Smooth muscle cell (in vitro differentiated cells): Measurements from ENCODE around the gene LRIG1. TPM values are rescaled to one million over a fixed set of nuclear protein-coding genes. Genes with fewer than 3 reads are reported as not detected.

Source experiments
- DNase-seq: peaks from one replicate; lab custom pipeline; 2025; ENCODE audit not compliant: unreplicated experiment; lab: John Stamatoyannopoulos, UW
- H2AFZ ChIP-seq: fragments of 200-600 bp; sonication (generic); 2 replicates; pipeline ENCODE4 v1.6.0; 2016; ENCODE audit warnings: antibody characterized with exemption, low read depth, mild to moderate bottlenecking
- H3F3A ChIP-seq: fragments of 200-600 bp; sonication (generic); 2 replicates; pipeline ENCODE4 v1.6.0; 2017; ENCODE audit warnings: antibody characterized with exemption, low read depth
- H3K27ac ChIP-seq: fragments of 200-600 bp; sonication (generic); 2 replicates; pipeline ENCODE4 v1.5.1; 2016; ENCODE audit warnings: low read depth, mild to moderate bottlenecking
- H3K27me3 ChIP-seq: fragments of 200-600 bp; sonication (generic); 2 replicates; pipeline ENCODE4 v1.6.1; 2016; ENCODE audit warnings: low read depth, mild to moderate bottlenecking
- H3K36me3 ChIP-seq: fragments of 200-600 bp; sonication (generic); 2 replicates; pipeline ENCODE4 v1.5.1; 2016; ENCODE audit warnings: low read depth
- H3K4me1 ChIP-seq: fragments of 200-600 bp; sonication (generic); 2 replicates; pipeline ENCODE4 v1.5.1; 2016; ENCODE audit warnings: low read depth
- H3K4me2 ChIP-seq: fragments of 200-600 bp; sonication (generic); 2 replicates; pipeline ENCODE4 v1.6.0; 2016; ENCODE audit warnings: mild to moderate bottlenecking
- H3K4me3 ChIP-seq: fragments of 200-600 bp; sonication (generic); 2 replicates; pipeline ENCODE4 v1.5.1; 2016; ENCODE audit warnings: mild to moderate bottlenecking
- H3K79me2 ChIP-seq: fragments of 200-600 bp; sonication (generic); 2 replicates; pipeline ENCODE4 v1.6.0; 2016; ENCODE audit warnings: low read depth, mild to moderate bottlenecking
- H3K9ac ChIP-seq: fragments of 200-600 bp; sonication (generic); 2 replicates; pipeline ENCODE4 v1.6.0; 2016; ENCODE audit warnings: low read depth
- H3K9me3 ChIP-seq: fragments of 200-600 bp; sonication (generic); replicated peaks from 2 replicates; pipeline ENCODE4 v1.5.1; 2016; ENCODE audit warnings: low read depth
- H4K20me1 ChIP-seq: fragments of 200-600 bp; sonication (generic); 2 replicates; pipeline ENCODE4 v1.6.0; 2016; ENCODE audit warnings: low read depth
- CTCF ChIP-seq: fragments of 200-600 bp; sonication (generic); IDR thresholded peaks from 2 replicates; pipeline ENCODE4 v1.5.1; 2017; ENCODE audit warnings: borderline replicate concordance, mild to moderate bottlenecking, antibody characterized with exemption; ENCODE audit not compliant: insufficient read depth, poor library complexity, severe bottlenecking
- WGBS: methylation state at CpG from one replicate; pipeline ENCODE4 v1.1.7; 2016; ENCODE audit warnings: low lambda C conversion rate; 5-methylcytosine and 5-hydroxymethylcytosine counted together
- polyA plus RNA-seq: library from polyadenylated mRNA; unstranded; fragments of >200 nt; fragmentation: Nextera tagmentation; extraction: Ambion mirVana; gene quantifications from 2 replicates; pipeline ENCODE4 v1.2.1, GENCODE V29; 2016
- total RNA-seq: library from RNA; depleted of rRNA; stranded (reverse); fragments of >200 nt; gene quantifications from 2 replicates; pipeline ENCODE4 v1.2.3, GENCODE V29; 2014

LRIG1 gene
- total and polyA plus RNA-seq, 2 experiments from 2014 or later, result 26.5 to 31.3 TPM

DNA sequence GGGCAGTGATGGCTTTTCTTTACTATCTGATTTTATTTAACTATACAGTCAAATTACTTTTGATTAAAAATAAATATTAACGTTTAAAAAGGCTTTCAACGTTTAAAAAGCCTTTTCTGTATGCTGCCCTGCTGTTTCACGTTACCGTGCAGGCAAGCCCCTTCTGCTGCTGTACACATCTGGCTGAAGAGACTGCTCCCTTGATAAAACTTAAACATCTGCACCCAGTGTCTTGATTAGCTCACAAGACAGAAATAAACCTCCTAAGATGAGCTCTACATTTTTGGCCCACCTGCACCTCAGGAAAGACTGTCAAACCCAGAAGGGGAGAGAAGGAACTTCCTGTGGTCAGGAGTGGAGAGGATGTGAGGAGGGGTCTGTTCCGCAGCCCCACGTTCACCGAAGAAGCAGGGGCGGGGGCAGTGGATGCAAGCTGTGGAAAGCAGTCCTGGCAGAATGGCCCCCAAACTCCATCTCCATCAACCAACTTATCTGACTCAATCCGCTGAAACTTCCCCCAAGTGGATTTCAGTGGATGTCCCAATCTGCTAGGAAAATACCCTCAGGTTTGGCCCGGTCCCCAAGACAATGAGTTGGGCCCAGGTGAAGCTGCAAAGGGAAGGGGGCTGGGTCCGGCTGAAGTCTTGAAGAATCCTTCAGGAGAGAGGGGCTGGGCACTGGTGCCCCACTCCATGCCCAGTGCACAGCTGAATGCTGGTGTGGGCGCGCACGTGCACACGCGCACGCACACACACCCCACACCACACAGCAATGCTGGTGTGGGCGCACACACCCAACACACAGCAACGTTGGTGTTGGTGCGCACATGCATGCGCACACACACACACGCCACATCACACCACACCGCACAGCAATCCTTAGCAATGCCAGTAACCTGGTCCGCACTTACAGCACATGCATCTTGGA, 88.6 kb downstream of the LRIG1 start:
- Histone ChIP-seq H3K79me2 (no peaks in the 10 kb centered on the region), H3K36me3 (no peaks in the 10 kb centered on the region), H3K4me2 (peak overlapping the region; percentile 47), H3K4me1 (peaks cover 9% of the 10 kb centered on the region), H3K9ac (peak overlapping the region; percentile 19), H2AFZ (no peak overlapping the region), H3F3A (peaks cover 6% of the 10 kb centered on the region), H3K9me3 (no peaks in the 10 kb centered on the region), H3K27ac (no peak overlapping the region), H3K4me3 (no peak overlapping the region), H4K20me1 (no peaks in the 10 kb centered on the region), H3K27me3 (no peaks in the 10 kb centered on the region)
- WGBS, result 92% methylated on average over 24 of the region's 24 CpGs
- no peak for TF ChIP-seq CTCF
- DNase-seq, result no peak

GRCh38 chr3:66411474-66411873, 89.3 kb downstream of the LRIG1 start:
- H3K4me2 ChIP-seq, result no peak overlapping the region
- no peaks in the 10 kb centered on the region for H3K9me3 ChIP-seq
- peaks cover 10% of the 10 kb centered on the region for H3F3A ChIP-seq
- H3K36me3 ChIP-seq, result no peaks in the 10 kb centered on the region
- no peaks in the 10 kb centered on the region for H3K79me2 ChIP-seq
- DNase-seq, result no peak
- WGBS, result 71% methylated on average over 8 of the region's 8 CpGs
- H3K4me3 ChIP-seq, result no peak overlapping the region
- H2AFZ ChIP-seq, result no peak overlapping the region
- peaks cover 1% of the 10 kb centered on the region for H3K4me1 ChIP-seq
- TF ChIP-seq CTCF, result no peak
- H3K27me3 ChIP-seq, result no peaks in the 10 kb centered on the region
- H3K9ac ChIP-seq, result no peak overlapping the region
- H3K27ac ChIP-seq, result no peak overlapping the region
- no peaks in the 10 kb centered on the region for H4K20me1 ChIP-seq

GRCh38 chr3:66410976-66411375, 89.8 kb downstream of the LRIG1 start:
- no peaks in the 10 kb centered on the region for H3K9me3 ChIP-seq
- H3K4me3 ChIP-seq, result no peak overlapping the region
- H2AFZ ChIP-seq, result no peak overlapping the region
- no peak for DNase-seq
- H3K4me1 ChIP-seq, result peaks cover 3% of the 10 kb centered on the region
- no peaks in the 10 kb centered on the region for H3K79me2 ChIP-seq
- no peak overlapping the region for H3K9ac ChIP-seq
- H3K4me2 ChIP-seq, result no peak overlapping the region
- no peak overlapping the region for H3K27ac ChIP-seq
- no peaks in the 10 kb centered on the region for H4K20me1 ChIP-seq
- peaks cover 10% of the 10 kb centered on the region for H3F3A ChIP-seq
- no peaks in the 10 kb centered on the region for H3K27me3 ChIP-seq
- TF ChIP-seq CTCF, result no peak
- WGBS, result 98% methylated on average over 7 of the region's 7 CpGs
- H3K36me3 ChIP-seq, result no peaks in the 10 kb centered on the region
